HepG2 (cell line): ENCODE results near the gene B3GAT3. TPM values are rescaled to one million over a fixed set of nuclear protein-coding genes. Genes with fewer than 3 reads are reported as not detected.

Experiments
- BCL6 ChIP-seq: IDR thresholded peaks from 2 replicates; pipeline ENCODE4 v1.6.1; 2016; ENCODE audit warnings: missing genetic modification reagents, missing compliant biosample characterization
- BCLAF1 ChIP-seq: fragments of 450-650 bp; IDR thresholded peaks from 2 replicates; pipeline ENCODE4 v1.6.1; 2017; ENCODE audit warnings: mild to moderate bottlenecking
- CAMTA2 ChIP-seq: sonication (generic); formaldehyde crosslinking; IDR thresholded peaks from 2 replicates; pipeline ENCODE4 v1.4.0; 2020; ENCODE audit warnings: mild to moderate bottlenecking, missing genetic modification reagents, borderline replicate concordance
- EHMT2 ChIP-seq: fragments of 200-600 bp; sonication (generic); IDR thresholded peaks from 2 replicates; pipeline ENCODE4 v1.7.0; 2017; ENCODE audit warnings: antibody characterized with exemption, low read depth, low read length, borderline replicate concordance
- GABPB1 ChIP-seq: IDR thresholded peaks from 2 replicates; pipeline ENCODE4 v1.6.1; 2016; ENCODE audit warnings: mild to moderate bottlenecking, missing genetic modification reagents, moderate library complexity, missing compliant biosample characterization
- IKZF4 ChIP-seq: sonication (generic); formaldehyde crosslinking; IDR thresholded peaks from 2 replicates; pipeline ENCODE4 v1.5.1; 2020; ENCODE audit warnings: borderline replicate concordance, mild to moderate bottlenecking, low read depth, missing genetic modification reagents; ENCODE audit errors: not compliant biosample characterization
- MIXL1 ChIP-seq: IDR thresholded peaks from 2 replicates; pipeline ENCODE4 v1.6.1; 2016
- NAIF1 ChIP-seq: sonication (generic); formaldehyde crosslinking; IDR thresholded peaks from 2 replicates; pipeline ENCODE4 v1.5.0; 2020; ENCODE audit warnings: mild to moderate bottlenecking, missing genetic modification reagents, borderline replicate concordance
- NFIC ChIP-seq: IDR thresholded peaks from 2 replicates; pipeline ENCODE4 v1.6.1; 2012; ENCODE audit warnings: mild to moderate bottlenecking, low read length, inconsistent platforms
- POGK ChIP-seq: sonication (generic); formaldehyde crosslinking; conservative IDR thresholded peaks from 2 replicates; pipeline ENCODE4 v1.8.0; 2022; ENCODE audit warnings: mild to moderate bottlenecking, moderate library complexity, missing genetic modification reagents
- REST ChIP-seq, 2 experiments: IDR thresholded peaks; 2 replicates each; pipeline ENCODE4 v1.6.1; 2011 to 2012; ENCODE audit warnings: low read length in 2 of 2, borderline replicate concordance in 1 of 2, low read depth in 1 of 2, mild to moderate bottlenecking in 1 of 2, moderate library complexity in 1 of 2
- RFX1 ChIP-seq: fragments of 450-650 bp; IDR thresholded peaks from 2 replicates; pipeline ENCODE4 v1.6.1; 2017
- ZMAT5 ChIP-seq: sonication (generic); formaldehyde crosslinking; IDR thresholded peaks from 2 replicates; pipeline ENCODE4 v1.5.0; 2020; ENCODE audit warnings: mild to moderate bottlenecking, low read depth, missing genetic modification reagents, borderline replicate concordance
- ZNF329 ChIP-seq: sonication (generic); formaldehyde crosslinking; IDR thresholded peaks from 2 replicates; pipeline ENCODE4 v1.9.0; 2021; ENCODE audit warnings: low read depth, mild to moderate bottlenecking, missing genetic modification reagents
- ZNF572 ChIP-seq: sonication (generic); formaldehyde crosslinking; IDR thresholded peaks from 2 replicates; pipeline ENCODE4 v1.5.1; 2020; ENCODE audit warnings: mild to moderate bottlenecking, missing genetic modification reagents
- ZNF770 ChIP-seq: sonication (generic); formaldehyde crosslinking; IDR thresholded peaks from 2 replicates; pipeline ENCODE4 v1.5.0; 2020; ENCODE audit warnings: mild to moderate bottlenecking, missing genetic modification reagents
- ZSCAN31 ChIP-seq: sonication (generic); formaldehyde crosslinking; IDR thresholded peaks from 2 replicates; pipeline ENCODE4 v1.5.0; 2020; ENCODE audit warnings: low read depth, mild to moderate bottlenecking, missing genetic modification reagents
- polyA plus RNA-seq, 8 experiments: library from polyadenylated mRNA; depleted of rRNA in 3 of 8; stranded (reverse) in 7 of 8; unstranded in 1 of 8; fragments of >200 nt; fragmentation: Illumina TruSeq in 4 of 8; extraction: Trizol in 4 of 8; gene quantifications; 2 replicates each; pipeline versions ENCODE4 v1.2.1 to v1.2.3, GENCODE V29; 2011 to 2016; ENCODE audit warnings: low read depth in 4 of 8, missing spikeins in 1 of 8, mixed read lengths in 1 of 8; ENCODE audit not compliant: insufficient read depth in 1 of 8
- total RNA-seq, 5 experiments: library from RNA; depleted of rRNA; stranded (reverse); fragments of >200 nt; fragmentation: Illumina TruSeq; extraction: Trizol; gene quantifications; 2 replicates each; pipeline ENCODE4 v1.2.3, GENCODE V29; 2016; ENCODE audit warnings: low read depth in 1 of 5

B3GAT3 gene
- total and polyA plus RNA-seq, 2 of the 13 experiments (the other 11 are each of a cell fraction or from before 2014, with no cell fraction given) = 21.3 to 26.1 TPM

GRCh38 chr11:62645946-62646824, 24.4 kb upstream of the B3GAT3 start, which contains the start of gene GANAB (continued):
- no peak for TF ChIP-seq CAMTA2 (CRISPR knock-in tag)
- peak; percentile 39; the same call in 1 of the 2 replicates for TF ChIP-seq BCL6 (CRISPR knock-in tag)
- no peak for TF ChIP-seq BCLAF1
- TF ChIP-seq ZNF770 = 0 out of 2 replicates have a peak, but pooled peaks have one; percentile 10
- no peak for TF ChIP-seq ZSCAN31
- TF ChIP-seq ZNF329 (CRISPR knock-in tag) = 0 out of 2 replicates have a peak, but pooled peaks have one; percentile 24
- peak; percentile 93 for TF ChIP-seq GABPB1 (CRISPR knock-in tag)
- peak; percentile 18; the same call in 1 of the 2 replicates for TF ChIP-seq MIXL1 (CRISPR knock-in tag)
- TF ChIP-seq ZMAT5 (CRISPR knock-in tag) = no peak
- no peak for TF ChIP-seq ZNF572 (CRISPR knock-in tag)
- TF ChIP-seq REST (IDR thresholded peaks at IDR 0.05; ENCODE audit: borderline replicate concordance in 1 of 2, low read depth in 1 of 2, low read length in 2 of 2) = peak in 1 of 2 experiments; percentile 73; a peak in 1 of 4 replicates
- no peak for TF ChIP-seq EHMT2
- no peak; the same call in 1 of the 2 replicates for TF ChIP-seq POGK (CRISPR knock-in tag)
- TF ChIP-seq NAIF1 (CRISPR knock-in tag) = no peak; the same call in 1 of the 2 replicates
- no peak for TF ChIP-seq NFIC
- TF ChIP-seq RFX1 = no peak
- no peak for TF ChIP-seq IKZF4
